ENCODE data around the gene ANXA3.

DNA sequence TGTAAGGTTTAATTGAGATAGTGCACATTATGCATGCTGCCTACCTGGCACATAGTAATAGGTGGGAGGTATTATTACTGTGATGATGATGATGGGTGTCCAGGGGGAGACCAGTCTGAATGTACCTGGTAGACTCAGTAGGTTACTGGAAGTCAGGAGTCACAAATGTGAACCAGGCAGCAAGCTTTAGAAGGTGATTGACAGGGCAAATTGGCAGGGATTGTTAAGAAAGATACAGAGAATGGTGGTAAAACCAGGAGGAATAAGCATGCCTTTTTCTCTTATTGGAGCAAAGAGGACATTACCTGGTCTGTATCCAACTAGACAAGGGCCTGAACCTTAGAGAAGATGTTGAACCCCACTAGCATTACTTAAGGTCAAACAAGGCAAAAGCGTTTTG, 108.1 kb downstream of the ANXA3 start:
- TF ChIP-seq, protein P1, sequence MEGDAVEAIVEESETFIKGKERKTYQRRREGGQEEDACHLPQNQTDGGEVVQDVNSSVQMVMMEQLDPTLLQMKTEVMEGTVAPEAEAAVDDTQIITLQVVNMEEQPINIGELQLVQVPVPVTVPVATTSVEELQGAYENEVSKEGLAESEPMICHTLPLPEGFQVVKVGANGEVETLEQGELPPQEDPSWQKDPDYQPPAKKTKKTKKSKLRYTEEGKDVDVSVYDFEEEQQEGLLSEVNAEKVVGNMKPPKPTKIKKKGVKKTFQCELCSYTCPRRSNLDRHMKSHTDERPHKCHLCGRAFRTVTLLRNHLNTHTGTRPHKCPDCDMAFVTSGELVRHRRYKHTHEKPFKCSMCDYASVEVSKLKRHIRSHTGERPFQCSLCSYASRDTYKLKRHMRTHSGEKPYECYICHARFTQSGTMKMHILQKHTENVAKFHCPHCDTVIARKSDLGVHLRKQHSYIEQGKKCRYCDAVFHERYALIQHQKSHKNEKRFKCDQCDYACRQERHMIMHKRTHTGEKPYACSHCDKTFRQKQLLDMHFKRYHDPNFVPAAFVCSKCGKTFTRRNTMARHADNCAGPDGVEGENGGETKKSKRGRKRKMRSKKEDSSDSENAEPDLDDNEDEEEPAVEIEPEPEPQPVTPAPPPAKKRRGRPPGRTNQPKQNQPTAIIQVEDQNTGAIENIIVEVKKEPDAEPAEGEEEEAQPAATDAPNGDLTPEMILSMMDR (IDR thresholded peaks at IDR 0.05): no peak
- TF ChIP-seq POLR2A (IDR thresholded peaks at IDR 0.05) (no peak), POLR2AphosphoS5 (IDR thresholded peaks at IDR 0.05) (no peak), EP300 (IDR thresholded peaks at IDR 0.05) (no peak)

Data from stomach (tissue), 4 donors.